Superior temporal gyrus (tissue), 1 donor: Measurements from ENCODE around the gene DLGAP4.
A peak's percentile ranks its signal among the peaks of the same experiment; 100 is the strongest.

Experiments used
- DNase-seq: peaks from one replicate; pipeline ENCODE4 v3.0.0-alpha.2; 2016; ENCODE audit errors: extremely low spot score

Gene DLGAP4

DNA sequence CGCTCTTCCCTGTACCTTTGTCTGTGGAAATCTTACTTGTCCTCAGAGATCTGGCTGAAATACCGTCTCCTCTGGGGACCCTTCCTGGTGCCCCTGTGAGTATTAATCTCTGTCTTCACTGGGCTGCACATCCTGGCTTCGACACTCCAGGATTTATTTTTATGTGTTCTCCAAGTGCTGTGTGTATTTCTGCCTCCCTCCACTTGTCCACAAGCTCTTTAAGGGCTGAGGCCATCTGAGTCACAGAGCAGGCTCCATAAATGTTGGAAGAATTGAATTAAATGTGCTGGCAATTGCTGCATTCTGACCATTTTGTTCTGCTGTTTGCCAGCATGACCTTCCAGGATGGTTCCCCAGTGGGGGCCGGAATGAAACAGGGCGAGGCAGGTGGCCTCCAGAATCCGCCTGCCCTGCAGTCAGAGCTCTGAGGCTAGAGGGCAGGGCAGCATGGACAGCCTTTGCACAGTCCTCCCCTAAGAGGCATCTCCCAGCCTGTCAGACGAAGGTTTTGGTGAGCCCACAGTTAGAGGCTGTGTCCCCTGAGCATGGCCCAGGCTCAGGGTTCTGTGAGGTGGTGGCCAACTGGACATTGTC is 105.8 kb downstream of the DLGAP4 start:
- no peak for DNase-seq

DNA sequence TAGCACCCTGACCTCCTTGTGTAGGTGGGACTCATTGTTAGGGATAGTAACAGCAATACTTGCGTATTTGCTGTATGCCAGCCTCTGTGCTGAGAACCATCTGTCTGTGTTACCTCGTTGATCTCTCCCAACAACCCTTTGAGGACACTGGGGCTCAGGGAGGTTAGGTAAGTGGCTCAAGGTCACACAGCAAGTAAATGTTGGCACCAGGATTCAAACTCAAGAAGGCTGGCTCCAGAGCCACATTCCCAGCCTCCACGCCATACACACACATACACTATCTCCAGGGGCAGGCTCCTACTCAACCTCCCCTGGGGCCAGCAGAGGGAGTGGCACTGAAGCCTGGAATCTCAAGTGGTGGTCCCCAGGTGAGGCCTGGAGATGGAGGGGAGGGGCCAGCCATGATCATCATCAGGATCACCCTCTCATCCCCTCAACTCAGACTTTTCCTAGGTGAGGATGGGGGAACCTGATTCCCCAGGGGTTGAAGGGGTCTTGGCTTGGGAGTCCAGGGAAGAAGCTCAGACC is 109.4 kb downstream of the DLGAP4 start:
- no peak for DNase-seq

DNA sequence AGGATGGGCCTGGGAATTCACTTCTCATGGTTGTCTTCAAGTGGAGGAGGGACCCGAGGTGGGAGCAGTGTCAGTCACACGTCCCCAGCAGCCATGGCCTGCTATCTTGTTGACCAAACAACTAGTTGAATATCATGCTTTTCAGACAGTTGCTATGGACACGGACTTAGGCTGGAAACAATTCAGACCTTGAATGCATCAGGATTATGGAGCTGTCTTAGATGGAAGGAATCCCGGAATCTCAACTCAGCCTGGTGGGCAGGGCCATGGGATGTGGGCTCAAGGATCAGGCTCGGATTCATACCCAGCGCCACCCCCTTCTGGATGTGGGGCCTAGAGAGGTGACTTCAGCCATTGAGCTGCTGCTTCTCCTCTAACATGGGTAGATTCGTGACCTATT is 112.6 kb downstream of the DLGAP4 start:
- no peak for DNase-seq

DNA sequence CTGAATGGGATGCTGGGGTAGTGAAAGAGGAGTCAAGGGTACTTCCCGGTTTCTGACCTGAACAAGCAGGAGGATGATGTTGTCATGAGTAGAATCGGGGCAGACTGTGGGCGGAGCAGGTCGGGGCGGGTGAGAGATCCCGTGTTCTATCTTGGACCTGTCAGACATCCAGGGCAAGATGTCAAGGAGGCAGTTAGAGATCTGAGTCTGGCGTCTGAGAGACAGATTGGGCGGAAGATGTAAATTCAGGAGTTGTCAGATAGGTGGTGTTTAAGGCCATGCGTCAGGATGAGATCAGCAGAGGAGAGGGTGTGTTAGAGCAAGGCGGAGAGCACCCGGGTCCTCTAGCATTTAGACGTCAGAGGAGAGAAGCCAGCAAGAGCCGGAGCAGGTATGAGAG is 115.5 kb downstream of the DLGAP4 start:
- DNase-seq: no peak

DNA sequence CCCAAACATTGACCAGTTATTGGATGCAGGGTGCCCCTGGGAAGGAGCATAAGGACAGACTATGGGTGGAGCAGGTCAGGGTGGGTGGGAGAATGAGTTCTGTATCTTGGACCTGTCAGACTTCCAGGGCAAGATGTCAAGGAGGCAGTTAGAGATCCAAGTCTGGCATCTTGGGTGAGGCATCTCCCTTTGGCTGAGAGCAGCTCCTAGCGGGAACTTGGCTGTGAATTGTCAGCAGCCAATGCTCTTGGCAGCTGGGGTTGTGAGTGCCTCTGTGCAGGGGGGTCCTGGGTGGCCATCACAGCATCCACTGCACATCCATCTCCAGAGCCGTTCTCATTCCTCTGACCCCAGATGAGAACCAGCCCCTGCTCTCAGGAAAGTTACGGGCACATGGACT is 118.2 kb downstream of the DLGAP4 start:
- no peak for DNase-seq

DNA sequence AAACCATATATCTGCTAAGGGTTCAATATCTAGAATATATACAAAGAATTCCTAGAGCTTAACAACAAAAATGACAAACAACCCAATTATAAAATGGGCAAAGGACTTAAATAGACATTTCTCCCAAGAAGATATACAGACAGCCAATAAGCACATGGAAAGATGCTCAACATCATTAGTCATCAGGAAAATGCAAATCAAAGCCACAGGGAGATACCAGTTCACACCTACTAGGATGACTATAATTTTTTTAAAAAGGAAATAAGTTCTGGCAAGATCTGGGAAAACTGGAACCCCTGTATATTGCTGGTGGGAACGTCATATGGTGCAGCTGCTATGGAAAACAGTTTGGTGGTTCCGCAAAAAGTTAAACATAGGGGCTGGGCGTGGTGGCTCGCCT is 119.0 kb downstream of the DLGAP4 start:
- DNase-seq: no peak

DNA sequence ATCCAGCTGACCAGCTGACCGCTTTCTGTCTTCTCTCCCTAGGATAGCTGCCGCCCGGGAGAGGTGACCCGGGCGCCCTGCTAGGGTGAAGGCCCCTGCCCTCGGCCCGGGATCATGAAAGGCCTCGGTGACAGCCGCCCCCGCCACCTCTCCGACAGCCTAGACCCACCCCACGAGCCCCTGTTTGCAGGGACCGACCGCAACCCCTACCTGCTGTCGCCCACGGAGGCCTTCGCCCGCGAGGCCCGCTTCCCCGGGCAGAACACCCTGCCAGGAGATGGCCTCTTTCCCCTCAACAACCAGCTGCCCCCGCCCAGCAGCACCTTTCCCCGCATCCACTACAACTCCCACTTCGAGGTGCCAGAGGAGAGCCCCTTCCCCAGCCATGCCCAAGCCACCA is 125.5 kb downstream of the DLGAP4 start:
- DNase-seq: no peak

DNA sequence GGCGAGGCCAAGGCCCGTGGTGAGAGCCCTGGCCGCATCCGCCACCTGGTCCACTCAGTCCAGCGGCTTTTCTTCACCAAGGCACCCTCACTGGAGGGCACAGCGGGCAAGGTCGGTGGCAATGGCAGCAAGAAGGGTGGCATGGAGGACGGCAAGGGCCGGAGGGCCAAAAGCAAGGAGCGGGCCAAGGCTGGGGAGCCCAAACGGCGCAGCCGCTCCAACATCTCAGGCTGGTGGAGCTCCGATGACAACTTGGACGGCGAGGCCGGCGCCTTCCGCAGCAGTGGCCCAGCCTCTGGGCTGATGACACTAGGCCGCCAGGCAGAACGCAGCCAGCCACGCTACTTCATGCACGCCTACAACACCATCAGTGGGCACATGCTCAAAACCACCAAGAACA is 126.0 kb downstream of the DLGAP4 start:
- no peak for DNase-seq

DNA sequence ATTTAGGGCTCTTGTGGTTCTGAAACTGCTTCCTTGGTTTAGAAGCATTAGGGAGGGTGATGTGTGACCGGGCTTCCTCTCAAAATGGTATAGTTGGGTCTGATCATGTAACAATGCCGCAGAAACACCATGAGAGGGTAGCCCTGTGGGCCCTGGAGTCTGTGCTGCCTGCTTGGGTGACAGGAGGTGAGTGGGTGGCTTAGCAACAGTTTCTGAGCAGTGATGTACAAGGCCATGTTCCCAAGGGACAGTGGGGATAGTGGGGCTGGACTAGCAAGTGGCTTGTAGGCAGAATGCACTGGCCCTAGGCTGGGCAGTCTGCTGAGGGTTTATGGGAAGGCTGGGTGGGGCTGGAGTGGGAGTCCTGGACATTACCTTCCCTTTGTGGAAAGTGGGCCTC is 128.2 kb downstream of the DLGAP4 start:
- DNase-seq: no peak

DNA sequence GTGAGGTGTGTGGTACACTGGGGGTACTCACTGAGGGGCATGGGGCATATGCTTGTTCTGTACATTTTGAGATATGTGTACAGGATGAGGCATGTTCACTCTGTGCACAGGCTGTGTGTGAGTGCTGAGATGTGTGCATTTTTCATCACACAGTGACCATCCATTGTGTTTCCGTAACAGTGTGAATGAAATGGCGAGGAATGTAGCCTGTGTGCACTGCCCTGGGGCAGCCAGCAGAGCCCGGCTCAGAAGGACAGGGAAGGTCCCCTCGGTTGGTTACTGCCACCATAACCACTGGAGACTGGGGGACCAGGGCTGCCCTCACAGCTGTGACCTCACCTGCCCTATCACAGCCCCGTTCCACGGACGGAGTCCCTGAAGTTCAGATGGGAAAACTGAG is 129.0 kb downstream of the DLGAP4 start:
- DNase-seq: no peak

DNA sequence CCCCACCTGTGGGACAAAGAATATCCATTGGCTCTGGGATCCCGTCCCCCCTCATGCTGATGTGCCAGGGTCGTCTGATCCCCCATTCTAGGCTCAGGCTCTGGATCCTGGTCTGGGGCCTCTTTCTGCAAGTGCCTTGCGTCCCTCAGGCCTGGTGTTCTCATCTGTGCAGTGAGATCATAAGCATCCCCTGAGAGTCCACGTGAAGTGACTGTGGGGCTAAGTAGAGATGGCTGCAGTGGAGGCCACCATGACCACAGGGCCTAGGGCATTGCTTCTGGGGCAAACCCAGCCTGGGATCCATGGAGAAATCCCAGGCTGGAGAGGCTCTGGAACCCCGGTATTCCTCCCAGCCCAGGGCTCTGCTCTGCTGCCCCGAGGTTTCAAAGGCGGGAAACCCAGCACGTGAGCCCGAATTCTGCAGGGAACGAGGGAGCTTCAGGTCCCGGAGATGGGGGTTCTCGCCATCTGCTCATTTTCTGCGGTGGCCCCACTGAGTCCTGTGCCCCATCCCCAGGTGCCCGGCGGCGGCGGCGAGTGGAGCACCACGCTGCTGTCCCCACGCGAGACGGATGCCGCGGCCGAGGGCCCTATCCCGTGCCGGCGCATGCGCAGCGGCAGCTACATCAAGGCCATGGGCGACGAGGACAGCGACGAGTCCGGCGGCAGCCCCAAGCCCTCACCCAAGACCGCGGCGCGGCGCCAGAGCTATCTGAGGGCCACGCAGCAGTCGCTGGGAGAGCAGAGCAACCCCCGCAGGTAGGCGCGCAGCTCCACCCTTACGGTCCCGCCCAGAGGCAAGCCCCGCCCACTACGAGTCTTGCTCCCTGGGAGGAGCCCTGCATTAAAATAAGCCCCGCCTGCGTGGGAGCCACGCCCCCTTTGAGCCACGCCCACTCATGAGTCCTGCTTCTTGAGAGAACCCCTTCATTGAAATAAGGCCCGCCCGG is 129.7 kb downstream of the DLGAP4 start:
- DNase-seq: no peak

DNA sequence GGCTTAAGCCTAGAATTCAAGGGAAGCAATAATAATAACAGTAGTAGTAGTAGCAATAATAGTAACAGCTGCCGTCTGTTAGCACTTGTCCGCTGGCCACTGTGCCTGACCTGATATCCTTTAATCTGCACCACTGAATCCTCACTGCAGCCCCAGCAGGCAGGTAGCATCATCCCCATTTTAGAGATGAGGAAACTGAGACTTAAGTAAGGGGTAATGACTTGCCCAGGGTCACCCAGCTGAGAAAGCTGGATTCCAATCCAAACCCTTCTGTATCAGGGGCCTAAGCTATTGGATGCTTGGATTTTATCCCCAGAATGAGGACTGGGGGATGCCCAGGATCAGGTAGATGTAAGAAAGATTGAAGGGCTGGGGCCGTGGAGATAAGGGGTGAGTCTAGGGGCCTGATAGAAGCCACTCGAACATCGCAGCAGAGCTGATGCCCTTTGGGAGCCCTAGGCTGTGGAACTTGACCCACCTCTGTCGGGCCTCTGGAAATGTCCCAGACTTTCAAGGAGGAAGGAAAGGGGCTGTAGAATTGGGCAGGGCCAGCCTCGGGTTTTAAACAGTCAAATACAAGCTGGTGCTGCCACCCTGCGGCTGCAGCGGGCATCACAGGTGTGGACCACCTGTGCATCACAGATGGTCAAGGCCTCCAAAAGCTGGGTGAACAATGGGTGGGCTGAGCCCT is 133.0 kb downstream of the DLGAP4 start:
- DNase-seq: peak; percentile 75

DNA sequence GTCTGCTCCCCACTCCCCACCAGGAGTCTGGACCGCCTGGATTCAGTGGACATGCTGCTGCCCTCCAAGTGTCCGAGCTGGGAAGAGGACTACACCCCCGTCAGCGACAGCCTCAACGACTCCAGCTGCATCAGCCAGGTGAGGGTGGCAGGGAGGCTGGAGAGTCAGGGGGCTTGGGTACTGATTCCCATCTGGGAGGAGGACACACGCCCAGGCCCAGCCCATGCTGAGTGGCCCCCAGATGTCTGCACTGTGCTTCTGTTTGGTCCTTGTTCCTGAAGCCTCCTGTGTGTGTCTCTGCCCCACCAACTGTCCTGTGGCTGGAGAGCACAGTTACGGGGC is 133.6 kb downstream of the DLGAP4 start:
- no peak for DNase-seq

DNA sequence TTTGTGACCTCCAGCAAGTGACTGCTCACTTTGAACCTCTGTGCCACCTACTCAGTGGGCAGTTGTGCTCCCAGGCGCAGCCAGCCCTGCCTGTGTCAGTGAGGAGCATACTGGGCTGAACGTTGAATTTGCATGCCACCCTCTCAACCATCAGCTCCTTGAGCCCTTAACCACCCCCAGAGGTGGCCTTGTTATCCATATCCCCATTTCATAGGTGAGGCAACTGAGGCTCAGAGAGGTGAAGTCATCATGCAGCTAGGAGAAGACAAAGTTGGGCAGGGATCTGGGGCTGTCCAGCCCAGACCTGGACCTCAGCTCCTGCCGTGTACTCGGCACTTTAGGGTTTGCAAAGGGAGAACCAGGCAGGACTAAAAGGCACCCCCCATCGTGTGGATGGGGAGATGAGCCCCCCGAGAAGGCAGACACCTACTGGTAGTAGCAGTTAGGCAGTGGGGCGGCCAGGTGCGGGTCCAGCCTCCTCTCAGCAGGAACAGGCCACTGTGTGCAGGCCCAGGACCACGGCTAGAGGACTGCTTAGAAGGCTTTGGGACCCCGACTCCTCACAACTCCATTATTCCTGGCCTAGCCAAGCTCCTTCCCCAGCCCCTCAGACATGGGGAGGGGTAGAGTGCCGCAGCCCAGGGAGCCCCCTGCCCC is 134.4 kb downstream of the DLGAP4 start:
- no peak for DNase-seq

DNA sequence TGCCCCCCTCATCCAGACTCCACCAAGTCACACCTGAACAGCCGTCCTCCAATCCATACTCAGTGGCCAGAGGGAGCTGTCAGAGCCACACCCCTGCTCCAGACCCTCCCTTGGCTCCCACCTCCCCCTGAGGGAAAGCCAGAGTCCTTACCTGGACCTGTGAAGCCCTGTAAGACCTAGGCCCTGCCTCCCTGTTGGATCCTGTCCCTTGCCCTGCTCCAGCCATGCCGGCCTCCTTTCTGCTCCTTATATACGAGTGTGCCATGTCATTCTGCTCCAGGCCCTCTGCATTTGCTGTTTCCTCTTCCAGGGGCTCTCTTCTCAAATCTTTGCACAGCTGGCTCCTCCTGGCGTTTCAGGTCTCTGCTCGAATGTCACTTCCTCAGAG is 134.9 kb downstream of the DLGAP4 start:
- no peak for DNase-seq

DNA sequence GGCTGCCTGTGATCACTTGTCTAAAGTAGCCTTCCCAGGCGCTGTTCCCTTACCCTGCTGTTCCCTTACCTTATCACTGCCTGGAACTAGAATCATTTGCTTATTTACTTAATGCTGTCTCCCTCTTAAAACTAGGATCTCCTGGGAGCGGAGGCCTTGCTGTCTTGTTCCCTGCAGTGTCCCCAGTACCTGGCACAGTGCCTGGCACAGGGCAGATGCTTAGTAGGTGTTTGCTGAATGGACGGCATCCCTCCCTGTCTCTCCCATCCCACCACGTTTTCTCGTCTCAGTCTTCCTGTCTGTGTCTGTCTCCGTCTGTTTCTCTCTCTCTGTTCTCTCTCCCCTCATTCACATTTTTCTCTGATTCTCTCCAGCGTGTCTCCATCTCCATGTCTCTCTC is 135.3 kb downstream of the DLGAP4 start:
- DNase-seq: peak; percentile 35

DNA sequence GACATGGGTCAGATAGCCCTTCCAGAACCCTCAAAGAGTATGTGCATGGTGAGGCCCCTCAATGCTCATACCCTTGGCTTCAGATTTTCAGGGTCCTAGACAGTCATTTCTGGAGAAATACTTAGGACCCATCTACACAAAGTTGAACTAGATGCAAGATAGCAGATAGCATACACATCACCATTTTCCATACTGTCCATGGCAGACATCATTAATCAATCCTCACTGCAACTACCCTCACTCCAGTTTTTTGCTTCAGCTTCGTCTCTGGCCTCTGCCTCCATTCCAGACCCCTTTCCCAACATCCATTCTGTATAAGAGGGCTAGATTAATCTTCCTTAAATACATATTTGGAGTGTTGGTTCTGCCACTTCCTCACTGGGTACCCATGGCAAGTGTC is 139.7 kb downstream of the DLGAP4 start:
- DNase-seq: no peak

DNA sequence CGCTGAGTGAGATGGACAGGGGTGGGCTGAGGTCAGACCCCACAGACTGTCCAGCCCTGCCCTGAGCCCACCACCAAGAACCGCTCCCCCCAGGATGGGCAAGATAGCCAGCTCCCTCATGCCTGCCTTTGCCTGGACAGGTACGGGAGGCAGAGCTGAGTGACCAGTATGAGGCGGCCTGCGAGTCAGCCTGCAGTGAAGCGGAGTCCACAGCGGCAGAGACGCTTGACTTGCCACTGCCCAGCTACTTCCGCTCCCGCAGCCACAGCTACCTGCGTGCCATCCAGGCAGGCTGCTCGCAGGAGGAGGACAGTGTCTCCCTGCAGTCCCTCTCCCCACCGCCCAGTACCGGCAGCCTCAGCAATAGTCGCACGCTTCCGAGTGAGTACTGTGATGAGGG is 140.4 kb downstream of the DLGAP4 start:
- no peak for DNase-seq

DNA sequence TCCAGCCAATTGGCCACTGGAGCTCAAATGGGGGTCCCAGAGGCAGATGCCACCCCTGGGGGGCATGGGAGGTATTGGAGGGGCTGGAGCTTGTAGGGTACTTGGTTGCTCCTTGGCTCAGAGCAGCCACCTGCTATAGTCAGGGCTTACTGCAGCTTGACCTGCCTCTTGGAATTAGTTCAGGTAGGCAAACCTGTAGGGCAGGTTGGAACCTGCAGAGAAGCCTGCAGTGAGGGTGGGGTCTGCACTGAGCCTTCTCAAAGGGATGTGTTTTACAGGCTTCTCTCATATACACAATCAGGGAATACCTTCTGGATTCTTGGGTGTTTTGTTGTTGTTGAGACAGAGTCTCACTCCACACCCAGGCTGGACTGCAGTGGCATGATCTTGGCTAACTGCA is 141.0 kb downstream of the DLGAP4 start:
- DNase-seq: no peak

DNA sequence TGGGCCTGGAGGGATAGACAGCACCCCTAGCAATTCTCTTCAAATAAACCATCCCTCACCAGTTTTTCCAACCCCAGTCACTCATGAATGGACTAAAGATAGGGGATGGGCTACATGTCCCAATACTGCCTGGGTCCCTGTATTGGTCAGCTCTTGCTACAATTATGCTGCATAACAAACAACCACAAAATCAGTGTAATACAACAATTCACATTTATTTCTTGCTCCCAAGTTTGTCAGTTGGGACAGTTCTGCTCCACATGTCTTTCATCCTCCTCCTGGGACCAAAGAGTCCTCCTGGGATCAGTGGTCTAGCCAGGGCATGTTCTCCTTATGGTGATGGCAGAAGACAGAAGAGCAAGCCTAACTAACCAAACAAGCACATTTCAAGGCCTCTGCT is 143.5 kb downstream of the DLGAP4 start:
- no peak for DNase-seq

DNA sequence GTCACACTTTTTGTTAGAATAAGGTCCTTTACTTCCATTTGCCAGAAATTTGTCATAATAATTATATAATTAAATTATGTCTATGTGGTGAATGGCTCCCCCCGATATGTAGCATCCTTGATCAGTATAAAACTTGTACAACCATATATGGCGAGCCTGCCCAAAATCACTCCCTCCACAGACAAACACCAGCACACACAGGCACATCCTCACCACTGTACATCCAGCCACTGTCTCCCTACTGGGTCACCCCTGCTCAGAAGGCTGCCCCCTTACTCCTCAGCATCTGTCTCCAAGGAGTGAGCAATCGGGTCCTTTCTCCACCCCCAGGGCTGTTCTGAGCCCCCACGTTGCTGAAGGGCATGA is 148.2 kb downstream of the DLGAP4 start:
- peak; percentile 11 for DNase-seq

DNA sequence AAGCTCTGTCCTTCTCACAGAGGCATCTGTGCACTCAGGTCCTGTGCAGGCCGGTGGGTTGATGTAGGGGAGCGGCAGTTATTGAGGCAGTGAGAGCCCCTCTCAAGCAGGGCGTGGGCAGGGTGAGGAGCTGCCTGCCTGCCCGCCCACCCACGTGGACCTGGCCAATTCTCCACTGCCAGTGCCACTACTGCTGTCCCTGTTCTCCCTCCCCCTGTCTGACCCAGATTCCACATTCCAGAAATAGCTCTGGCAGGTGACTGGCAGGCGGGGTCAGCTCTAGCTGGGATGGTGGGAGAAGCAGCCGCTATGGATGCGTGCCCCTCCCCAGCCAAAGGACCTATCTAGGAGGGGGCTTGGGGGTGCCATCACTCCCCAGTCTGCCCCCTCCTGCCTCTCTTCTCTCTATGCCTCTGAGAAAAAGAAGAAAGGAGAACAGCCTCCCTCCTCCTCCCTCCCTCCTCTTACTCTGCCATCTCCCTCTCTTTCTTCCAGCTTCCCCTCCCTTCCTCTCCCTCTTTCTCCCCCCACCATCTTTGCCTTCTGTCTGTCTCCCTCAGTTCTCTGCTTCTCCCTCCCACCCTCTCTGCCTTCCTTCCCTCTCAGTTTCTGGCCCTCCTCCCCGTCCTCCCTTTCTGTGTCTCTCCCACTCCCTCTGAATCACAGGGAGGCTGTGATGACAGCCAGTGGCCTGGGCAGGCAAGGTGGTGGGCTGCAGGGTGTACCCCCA is 148.7 kb downstream of the DLGAP4 start:
- peak; percentile 12 for DNase-seq
